Sciatic nerve (tissue), 2 donors: ENCODE data around the gene DNAAF3. TPM values are rescaled to one million over a fixed set of nuclear protein-coding genes. Genes with fewer than 3 reads are reported as not detected.
"Not testable (repeated sequence)": the region's sequence is repeated elsewhere in the genome, so short reads cannot be mapped to it uniquely, and the experiment has no call there.

Source experiments
- ATAC-seq: fragments of 200-7000 bp; cut with Tn5 transposase; one replicate; pipeline ENCODE4 v1.9.1; 2020; ENCODE audit warnings: mild to moderate bottlenecking, moderate library complexity
- DNase-seq: peaks from one replicate; pipeline ENCODE4 v3.0.0-alpha.2; 2020; ENCODE audit warnings: low spot score
- intact Hi-C: fragments of 100-400 bp; cut with DNase I; formaldehyde crosslinking; loops from one replicate; pipeline ENCODE4 v1.14.2; 2022
- total RNA-seq: library from RNA; stranded (reverse); fragmentation: NEBNext Ultra II Directional; extraction: Animal tissue kit (Norgen Biotek cat#: 25700); gene quantifications from one replicate; pipeline ENCODE4 v1.2.1, GENCODE V29; 2021
- donor health status: DM: no; HTN: no; CAD: no.
- donor health status: DM: no; HTN: no; CAD: no.

Gene DNAAF3
- 0.62 TPM for total RNA-seq

- intact Hi-C loops: no loop called here
- DNase-seq: peak; percentile 90
- peak; percentile 96 for ATAC-seq
These were observed at the start of gene DNAAF3 for GRCh38 chr19:55166530-55167268. DNAAF3 (minus strand) TSS chr19:55166613; CDS start chr19:55166413, 200 bp downstream.

DNA sequence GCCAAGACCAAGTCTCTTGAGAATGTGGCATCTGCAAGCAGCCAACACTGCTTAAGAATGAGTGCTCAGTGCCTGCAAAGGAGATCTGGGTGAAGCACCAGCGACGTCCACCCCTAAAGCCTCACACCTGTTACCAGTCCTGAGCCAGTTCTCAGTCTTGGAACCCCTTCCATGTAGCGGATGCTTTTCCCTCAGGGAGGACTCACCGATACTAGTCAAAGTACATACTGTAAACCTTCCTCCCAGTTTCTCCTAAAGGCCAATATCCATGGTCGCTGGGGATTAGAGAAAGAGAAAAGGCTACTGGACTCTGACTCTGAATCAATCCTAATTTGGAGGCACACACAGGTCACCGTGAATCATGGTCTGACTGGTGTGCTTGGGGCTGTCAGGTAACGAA, 47.1 kb upstream of the DNAAF3 start:
- intact Hi-C loops: no loop called here
- no peak for ATAC-seq

GRCh38 chr19:55212447-55212846, 46.0 kb upstream of the DNAAF3 start:
- intact Hi-C loops: no loop called here
- ATAC-seq: no peak
- no peak for DNase-seq

More for the DNA sequence above, 47.1 kb upstream of the DNAAF3 start:
- DNase-seq: no peak

DNA sequence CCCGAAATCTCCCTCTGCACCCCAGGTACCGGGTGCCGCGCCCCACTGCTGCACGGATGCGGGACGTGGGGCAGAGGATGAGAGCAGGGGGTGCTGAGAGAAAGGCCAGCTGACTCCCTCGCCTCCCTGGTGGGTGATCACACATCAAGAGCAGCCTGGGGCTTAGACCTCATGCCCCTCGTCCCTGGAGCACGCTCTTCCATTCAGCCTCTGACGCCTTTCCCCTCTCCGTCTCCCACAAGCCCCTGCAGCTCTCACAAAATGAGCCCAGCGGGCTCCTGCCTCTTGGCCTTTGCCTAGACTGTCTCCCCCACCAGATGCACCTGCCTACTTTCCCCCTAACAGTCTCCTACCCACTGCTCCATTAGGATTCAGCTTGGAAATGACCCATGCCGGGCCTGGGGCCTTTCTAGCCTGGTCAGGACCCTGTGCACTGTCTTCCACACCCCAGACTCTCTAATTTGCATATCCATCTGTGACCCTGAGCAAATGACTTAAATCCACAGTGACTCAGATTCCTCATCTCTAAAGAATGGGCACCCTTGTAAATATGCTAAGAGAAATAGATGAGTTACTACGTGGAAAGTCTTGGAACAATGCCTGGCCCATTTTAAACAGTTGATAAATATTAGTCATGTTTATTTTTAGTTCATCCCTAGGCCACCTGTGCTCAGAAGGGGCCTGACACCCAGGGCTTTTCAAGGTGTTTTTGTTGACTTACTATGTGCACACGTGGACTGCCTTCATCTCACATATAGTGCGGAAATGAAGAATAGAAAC, 43.5 kb upstream of the DNAAF3 start:
- intact Hi-C loops: no loop called here
- no peak for ATAC-seq

GRCh38 chr19:55208880-55209692, 42.7 kb upstream of the DNAAF3 start, which contains the start of gene PTPRH:
PTPRH (minus strand) TSS chr19:55209501; CDS start chr19:55209433, 68 bp downstream.
- intact Hi-C loops: no loop called here
- no peak for DNase-seq
- ATAC-seq: no peak

More for the DNA sequence above, 43.5 kb upstream of the DNAAF3 start:
- no peak for DNase-seq

DNA sequence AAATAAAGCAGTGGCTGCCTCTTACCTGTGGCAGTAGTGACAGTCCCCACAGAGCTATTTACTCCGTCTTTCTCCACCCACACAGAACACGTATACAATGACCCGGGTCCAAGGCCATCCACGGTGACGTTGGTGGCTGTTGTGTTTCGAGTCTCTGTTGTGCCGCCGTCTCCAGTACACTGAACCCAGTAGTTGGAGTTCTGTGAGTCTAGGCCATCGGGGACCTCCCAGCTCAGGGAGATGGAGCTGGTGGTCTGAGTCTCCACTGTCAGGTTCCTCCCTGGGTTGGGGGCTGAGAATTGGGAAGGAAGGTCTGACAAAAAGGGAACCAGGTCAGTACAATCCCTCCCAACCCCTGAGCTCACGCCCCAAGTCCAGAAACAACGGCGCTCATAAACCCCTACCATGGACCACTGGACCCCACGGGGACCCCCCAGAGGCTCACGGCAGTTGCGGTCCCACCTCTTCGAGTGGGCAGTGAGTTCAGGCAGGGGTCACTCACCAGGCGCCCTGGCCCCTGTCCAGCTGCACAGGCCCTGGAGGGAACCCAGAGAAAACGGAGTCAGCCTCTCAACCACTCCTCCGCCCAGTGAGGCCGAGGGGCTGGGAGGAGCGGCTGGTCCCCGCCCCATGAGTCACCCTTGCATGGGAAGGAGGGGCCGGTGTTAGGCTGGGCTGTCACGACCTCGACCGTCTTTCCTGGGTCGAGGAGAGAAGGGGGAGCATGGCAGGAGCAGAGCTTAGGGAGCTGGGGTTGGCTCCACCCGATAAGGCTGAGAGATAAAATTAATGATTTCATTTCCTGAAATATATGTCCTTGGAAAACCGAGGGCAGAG, 40.5 kb upstream of the DNAAF3 start:
- peak; percentile 76 for DNase-seq
- intact Hi-C loops: no loop called here
- ATAC-seq: peak; percentile 89

DNA sequence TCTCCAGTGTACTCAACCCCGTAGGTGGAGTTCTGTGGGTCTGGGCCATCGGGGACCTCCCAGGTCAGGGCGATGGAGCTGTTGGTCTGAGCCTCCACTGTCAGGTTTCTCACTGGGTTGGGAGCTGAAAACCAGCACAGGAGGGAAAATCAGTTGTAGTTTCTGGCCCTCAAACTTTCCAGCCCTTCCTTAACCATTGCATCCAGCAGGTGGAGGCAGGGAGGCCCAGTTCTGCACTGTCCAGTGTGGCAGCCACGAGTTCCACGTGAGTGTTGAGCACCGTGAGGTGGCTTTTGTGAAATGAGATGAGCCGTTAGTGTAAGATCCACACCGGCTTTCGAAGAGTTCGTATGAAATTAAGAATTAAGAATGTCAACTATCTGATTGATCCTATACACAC, 35.8 kb upstream of the DNAAF3 start:
- intact Hi-C loops, ATAC-seq, DNase-seq: not testable (repeated sequence)

DNA sequence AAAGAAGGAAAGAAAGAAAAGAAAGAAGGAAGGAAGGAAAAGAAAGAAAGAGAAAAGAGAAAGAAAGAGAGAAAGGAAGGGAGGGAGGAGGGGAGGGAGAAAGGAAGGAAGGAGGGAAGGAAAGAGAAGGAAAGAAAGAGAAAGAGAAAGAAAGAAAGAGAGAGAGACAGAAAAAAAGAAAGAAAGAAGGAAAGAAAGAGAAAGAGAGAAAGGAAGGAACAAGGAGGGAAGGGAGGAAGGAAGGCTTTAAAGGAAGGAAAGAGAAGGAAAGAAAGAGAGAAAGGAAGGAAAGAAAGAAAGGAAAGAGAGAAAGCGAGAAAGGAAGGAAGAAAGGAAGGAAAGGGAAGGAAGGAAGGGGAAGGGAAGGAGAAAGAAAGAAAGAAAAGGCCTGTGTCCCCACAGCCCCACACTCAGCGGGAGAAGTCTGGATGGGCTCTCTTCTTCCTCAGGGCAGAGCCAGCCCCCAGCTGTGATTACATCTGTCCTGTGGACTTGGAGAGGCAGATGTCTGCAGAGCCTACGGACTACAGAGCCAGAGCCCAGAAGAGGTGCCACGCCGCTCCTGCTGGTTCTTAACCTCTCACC, 33.3 kb upstream of the DNAAF3 start:
- intact Hi-C loops: no loop called here
- ATAC-seq: no peak
- no peak for DNase-seq

GRCh38 chr19:55198651-55199050, 32.2 kb upstream of the DNAAF3 start:
- DNase-seq (no peak), ATAC-seq (no peak)
- intact Hi-C loops: no loop called here

- intact Hi-C loops: no loop called here
- no peak for DNase-seq
- ATAC-seq: no peak
These were observed 31.1 kb upstream of the DNAAF3 start for GRCh38 chr19:55197528-55197927.

GRCh38 chr19:55196803-55197202, 30.4 kb upstream of the DNAAF3 start:
- DNase-seq (no peak), ATAC-seq (no peak)
- intact Hi-C loops: no loop called here

- intact Hi-C loops: no loop called here
- ATAC-seq (no peak), DNase-seq (no peak)
These were observed 27.1 kb upstream of the DNAAF3 start for GRCh38 chr19:55193481-55193880.

DNA sequence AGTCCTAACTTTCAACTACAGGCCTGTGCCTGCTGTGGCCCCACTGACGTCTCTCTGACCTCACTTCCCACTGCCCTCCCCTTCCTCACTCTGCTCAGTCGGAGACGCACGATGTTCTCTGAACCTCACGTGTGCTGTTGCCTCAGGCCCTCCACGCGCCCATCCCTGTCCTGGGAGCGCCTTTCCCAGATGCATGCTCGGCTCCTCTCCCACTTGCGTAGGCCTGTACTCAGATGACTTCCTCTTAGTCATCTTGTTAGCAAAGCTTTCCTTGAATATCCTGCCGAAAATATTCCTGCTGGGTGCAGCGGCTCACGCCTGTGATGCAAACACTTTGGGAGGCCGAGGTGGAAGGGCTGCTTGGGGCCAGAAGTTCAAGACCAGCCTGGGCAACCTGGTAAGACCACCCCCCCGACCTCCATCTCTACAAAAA, 23.0 kb upstream of the DNAAF3 start:
- ATAC-seq: no peak
- intact Hi-C loops: loop anchor here (5.0 kb wide), 2 partner anchors 817 to 1697 kb away; no protein-coding TSS in a partner anchor
- DNase-seq: no peak

DNA sequence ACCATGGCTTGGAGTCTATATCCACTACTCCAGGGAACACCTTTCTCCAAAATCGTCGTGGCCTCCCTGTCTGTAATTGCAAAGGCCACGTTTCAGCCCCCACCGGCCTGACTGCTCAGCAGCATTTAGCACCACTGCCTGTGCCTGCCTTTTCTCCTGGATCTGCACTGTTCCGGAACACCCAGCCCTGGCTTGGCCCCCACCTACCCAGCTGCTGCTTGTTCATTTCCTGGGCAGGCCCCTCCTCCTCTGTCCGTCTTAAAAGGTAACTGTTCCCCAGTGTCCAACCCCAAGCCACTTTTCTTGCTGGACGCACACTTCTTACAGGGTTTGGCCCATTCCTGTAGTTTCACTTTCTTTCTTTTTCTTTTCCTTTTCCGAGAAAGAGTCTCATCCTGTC, 22.2 kb upstream of the DNAAF3 start:
- ATAC-seq (no peak), DNase-seq (no peak)
- intact Hi-C loops: loop anchor here (5.0 kb wide), 2 partner anchors 816 to 1696 kb away; no protein-coding TSS in a partner anchor

DNA sequence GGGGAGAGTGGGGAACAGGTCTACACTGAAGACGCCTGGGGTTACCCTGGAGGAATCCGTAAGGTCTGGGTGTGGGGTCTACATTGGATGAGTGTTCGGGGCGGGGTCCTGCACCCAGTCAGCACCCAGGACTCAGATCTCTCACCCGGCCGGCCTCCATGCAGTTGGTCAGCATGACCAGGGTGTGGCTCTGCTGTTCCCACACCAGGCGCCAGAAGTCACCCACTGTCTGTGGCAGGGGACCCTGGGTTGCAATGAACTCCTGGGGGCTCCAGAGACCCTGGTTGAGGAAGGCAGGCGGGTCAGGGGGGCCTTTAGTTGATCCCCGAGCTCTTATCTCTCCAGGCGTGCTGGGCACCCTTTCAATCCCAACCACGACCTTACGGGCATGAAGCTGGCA, 19.7 kb upstream of the DNAAF3 start:
- ATAC-seq: no peak
- no peak for DNase-seq
- intact Hi-C loops: loop anchor here (5.0 kb wide), 2 partner anchors 814 to 1694 kb away; no protein-coding TSS in a partner anchor

DNA sequence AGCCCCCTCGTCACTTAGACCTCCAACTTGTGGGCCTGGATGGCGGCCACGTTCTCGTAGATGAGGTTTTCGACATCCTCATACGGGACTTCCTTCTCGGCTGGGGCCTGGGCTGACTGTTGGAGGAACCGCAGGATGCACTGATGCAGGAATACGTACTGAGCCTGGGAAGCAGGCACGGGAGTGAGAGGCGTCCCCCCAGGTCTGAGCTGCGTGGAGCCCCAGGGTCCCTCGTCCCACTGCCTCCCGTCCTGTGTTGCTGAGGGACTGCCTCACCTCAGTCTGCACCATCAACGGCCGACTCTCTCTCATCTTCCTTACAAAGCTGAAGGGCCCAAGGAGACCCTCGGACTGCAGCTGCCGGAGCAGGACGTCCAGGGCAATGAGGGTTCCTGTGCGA, 15.3 kb upstream of the DNAAF3 start:
- intact Hi-C loops: no loop called here
- ATAC-seq: no peak
- DNase-seq: no peak

DNA sequence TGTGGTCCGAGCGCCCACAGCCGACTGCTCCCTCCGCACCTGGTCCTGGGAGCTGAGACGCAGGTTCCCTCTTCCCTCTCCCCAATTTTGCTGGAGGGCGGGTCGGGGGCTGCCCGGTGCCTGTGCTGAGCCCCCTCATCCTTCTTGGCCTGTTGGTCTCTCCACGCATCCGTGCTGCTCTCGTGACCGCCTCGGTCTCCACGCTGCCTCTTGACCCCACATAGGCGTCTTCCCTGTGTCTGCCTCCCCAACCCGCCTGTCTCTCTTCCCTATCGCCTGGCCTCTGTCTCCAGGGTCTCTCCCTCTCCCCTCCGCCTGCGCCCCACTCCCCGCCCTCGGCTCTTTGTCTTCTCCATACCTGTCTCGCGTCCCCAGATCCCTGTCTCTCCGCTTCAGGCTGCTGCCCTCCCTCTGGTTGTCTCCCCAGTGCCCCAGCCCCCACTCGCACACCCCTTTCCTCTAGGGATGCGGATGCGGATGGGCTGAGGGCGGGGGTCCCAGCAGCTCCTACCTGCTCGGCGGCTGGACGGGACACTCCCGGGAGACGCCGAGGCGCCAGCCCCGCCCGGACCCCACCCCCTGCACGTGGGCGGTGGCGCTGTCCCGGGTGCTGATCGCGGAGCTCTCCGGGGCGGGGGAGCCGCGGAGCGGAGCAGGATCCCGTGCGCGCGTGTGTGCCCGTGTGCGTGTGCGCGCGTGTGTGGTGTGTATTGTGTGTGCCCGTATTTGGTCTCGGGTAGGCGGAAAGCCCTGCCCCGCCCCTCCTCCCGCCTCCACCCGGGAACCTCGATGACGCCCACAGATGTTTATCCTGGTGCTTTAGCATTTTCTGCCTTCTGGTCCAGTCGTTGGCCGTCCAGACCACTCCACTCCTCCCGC, 13.4 kb upstream of the DNAAF3 start, which contains the start of gene SYT5:
Gene SYT5, minus strand, starts transcription at position 684 of the 879 bp plus-strand sequence. CDS start 1,248 bp downstream, outside the sequence.
- DNase-seq (no peak), ATAC-seq (peak; percentile 61)
- intact Hi-C loops: no loop called here
